Liver (tissue), 3 donors: ENCODE data around the gene UBTF.

ENCODE experiments used
- FOXA1 ChIP-seq: IDR thresholded peaks from 2 replicates; pipeline ENCODE4 v1.6.1; 2016; ENCODE audit warnings: antibody characterized with exemption
- RAD21 ChIP-seq, 2 donors: IDR thresholded peaks; 2 replicates each; pipeline ENCODE4 v1.6.1; 2016; ENCODE audit warnings: antibody characterized with exemption in 2 of 2, mild to moderate bottlenecking in 2 of 2
- REST ChIP-seq: IDR thresholded peaks from 2 replicates; pipeline ENCODE4 v1.6.1; 2016; ENCODE audit warnings: antibody characterized with exemption, mild to moderate bottlenecking
- SP1 ChIP-seq: IDR thresholded peaks from 2 replicates; pipeline ENCODE4 v1.6.1; 2018; ENCODE audit warnings: antibody characterized with exemption, mild to moderate bottlenecking
- TF ChIP-seq, protein P1 (sequence below): fragments of 150-350 bp; IDR thresholded peaks from 2 replicates; pipeline ENCODE4 v1.5.1; 2017; ENCODE audit warnings: improper control_type of control experiment, low read depth, low read length; ENCODE audit not compliant: missing input control
- donor health status: healthy.
- donor health status: healthy.

GRCh38 chr17:44190481-44190880, 29.0 kb downstream of the UBTF start:
- TF ChIP-seq REST (no peak), FOXA1 (no peak), RAD21 (IDR thresholded peaks at IDR 0.05) (no peak), SP1 (no peak)
- TF ChIP-seq, protein P1, sequence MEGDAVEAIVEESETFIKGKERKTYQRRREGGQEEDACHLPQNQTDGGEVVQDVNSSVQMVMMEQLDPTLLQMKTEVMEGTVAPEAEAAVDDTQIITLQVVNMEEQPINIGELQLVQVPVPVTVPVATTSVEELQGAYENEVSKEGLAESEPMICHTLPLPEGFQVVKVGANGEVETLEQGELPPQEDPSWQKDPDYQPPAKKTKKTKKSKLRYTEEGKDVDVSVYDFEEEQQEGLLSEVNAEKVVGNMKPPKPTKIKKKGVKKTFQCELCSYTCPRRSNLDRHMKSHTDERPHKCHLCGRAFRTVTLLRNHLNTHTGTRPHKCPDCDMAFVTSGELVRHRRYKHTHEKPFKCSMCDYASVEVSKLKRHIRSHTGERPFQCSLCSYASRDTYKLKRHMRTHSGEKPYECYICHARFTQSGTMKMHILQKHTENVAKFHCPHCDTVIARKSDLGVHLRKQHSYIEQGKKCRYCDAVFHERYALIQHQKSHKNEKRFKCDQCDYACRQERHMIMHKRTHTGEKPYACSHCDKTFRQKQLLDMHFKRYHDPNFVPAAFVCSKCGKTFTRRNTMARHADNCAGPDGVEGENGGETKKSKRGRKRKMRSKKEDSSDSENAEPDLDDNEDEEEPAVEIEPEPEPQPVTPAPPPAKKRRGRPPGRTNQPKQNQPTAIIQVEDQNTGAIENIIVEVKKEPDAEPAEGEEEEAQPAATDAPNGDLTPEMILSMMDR = no peak
